ENCODE data around the gene KIAA1217.
A peak's percentile ranks its signal among the peaks of the same experiment; 100 is the strongest.

The KIAA1217 gene

DNA sequence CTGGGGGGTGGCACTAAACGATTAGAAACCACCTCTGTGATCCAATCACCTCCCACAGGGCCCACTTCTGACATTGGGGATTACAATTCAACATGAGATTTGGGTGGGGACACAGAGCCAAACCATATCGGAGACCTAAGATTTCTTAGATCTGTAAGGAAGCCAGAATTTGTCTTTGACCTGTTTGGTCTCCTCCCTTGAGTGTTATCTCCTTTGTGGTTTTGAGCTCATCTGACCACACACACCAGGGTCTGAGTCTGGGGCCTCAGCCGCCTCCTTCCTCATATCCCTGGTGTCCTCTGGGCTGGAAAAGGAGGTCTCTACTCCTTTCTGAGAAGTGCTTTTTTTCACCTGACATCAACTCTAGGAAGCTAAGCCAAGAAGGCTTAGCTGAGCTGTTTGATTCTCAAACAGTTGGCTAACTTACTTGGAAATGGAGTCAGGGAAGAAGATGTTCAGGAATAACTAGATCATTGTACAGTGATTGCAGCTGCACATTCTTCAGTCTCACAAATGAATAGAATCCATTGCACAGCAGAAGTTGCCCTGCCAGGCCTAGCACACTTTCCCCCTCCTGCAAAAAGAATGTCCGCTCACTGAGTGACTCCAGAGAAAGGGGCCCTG lies 347.3 kb downstream of the KIAA1217 start:
- DNase-seq (ENCODE audit: extremely low read depth, low read depth): no peak
- H3K4me3 ChIP-seq (replicated peaks; ENCODE audit: low read depth, low read length): no peak overlapping the region
- no peak for TF ChIP-seq CTCF (IDR thresholded peaks at IDR 0.05; ENCODE audit: low read depth, low read length, missing control alignments)

GRCh38 chr10:24556750-24557742 lies 348.1 kb downstream of the KIAA1217 start:
- TF ChIP-seq CTCF (IDR thresholded peaks at IDR 0.05; ENCODE audit: low read depth, low read length, missing control alignments): peak; percentile 66
- DNase-seq (ENCODE audit: extremely low read depth, low read depth): peak; percentile 59
- no peak overlapping the region for H3K4me3 ChIP-seq (replicated peaks; ENCODE audit: low read depth, low read length)

DNA sequence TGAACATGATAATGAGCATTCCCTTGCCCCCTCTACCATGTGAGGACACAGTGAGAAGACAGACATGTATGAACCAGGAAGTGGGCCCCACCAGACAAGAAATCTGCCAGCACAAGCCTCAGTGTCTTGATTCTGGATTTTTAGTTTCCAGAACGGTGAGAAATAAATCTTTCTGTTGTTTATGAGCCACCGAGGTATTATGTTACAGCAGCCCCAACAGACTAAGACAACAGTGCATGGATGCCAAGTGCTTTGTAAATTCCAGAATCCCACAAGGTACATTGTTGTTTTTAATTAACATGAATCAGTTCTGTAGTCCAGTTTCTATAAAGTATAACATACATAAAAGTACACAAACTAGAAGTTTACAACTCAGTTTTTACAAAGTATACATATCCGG lies 352.5 kb downstream of the KIAA1217 start:
- no peak overlapping the region for H3K4me3 ChIP-seq (replicated peaks; ENCODE audit: low read depth, low read length)
- no peak for TF ChIP-seq CTCF (IDR thresholded peaks at IDR 0.05; ENCODE audit: low read depth, low read length, missing control alignments)
- peak; percentile 43 for DNase-seq (ENCODE audit: extremely low read depth, low read depth)

- TF ChIP-seq CTCF (IDR thresholded peaks at IDR 0.05; ENCODE audit: low read depth, low read length, missing control alignments): no peak
- no peak for DNase-seq (ENCODE audit: extremely low read depth, low read depth)
- H3K4me3 ChIP-seq (replicated peaks; ENCODE audit: low read depth, low read length): no peak overlapping the region
Observed at GRCh38 chr10:24568042-24568441, 359.1 kb downstream of the KIAA1217 start.

DNA sequence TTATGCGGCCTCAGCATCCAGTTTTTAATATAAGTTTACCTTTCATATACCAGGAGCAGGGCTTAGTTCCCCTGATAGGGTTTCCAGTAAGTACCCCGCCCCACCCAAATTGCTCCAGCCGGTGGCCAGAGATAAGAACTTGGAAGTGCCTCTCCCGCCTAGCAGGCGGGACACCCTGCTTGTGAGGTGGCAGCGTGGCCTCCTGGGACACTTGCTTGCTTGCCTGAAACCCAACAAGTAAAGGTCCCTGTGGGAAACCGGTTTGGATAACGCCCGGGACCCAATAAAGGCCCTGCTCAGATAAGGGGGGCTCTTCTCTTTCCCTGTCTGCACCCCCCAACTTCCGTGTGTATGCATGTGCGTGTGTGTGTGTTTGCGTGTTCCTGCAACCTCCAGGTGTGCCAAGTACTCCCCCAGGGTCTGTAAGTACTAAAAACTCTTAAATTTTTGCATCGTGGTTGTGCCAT lies 360.4 kb downstream of the KIAA1217 start:
- no peak for TF ChIP-seq CTCF (IDR thresholded peaks at IDR 0.05; ENCODE audit: low read depth, low read length, missing control alignments)
- no peak for DNase-seq (ENCODE audit: extremely low read depth, low read depth)
- no peak overlapping the region for H3K4me3 ChIP-seq (replicated peaks; ENCODE audit: low read depth, low read length)

- TF ChIP-seq CTCF (IDR thresholded peaks at IDR 0.05; ENCODE audit: low read depth, low read length, missing control alignments): no peak
- no peak overlapping the region for H3K4me3 ChIP-seq (replicated peaks; ENCODE audit: low read depth, low read length)
- no peak for DNase-seq (ENCODE audit: extremely low read depth, low read depth)
Observed at GRCh38 chr10:24569828-24570657, 361.1 kb downstream of the KIAA1217 start.

Data from HFF-Myc (cell line).